ENCODE data around the gene DCAF8L2.

GRCh38 chrX:27591938-27592337 lies 1.8 kb downstream of the DCAF8L2 start:
- TF ChIP-seq CTCF (tag by site-specific recombination; IDR thresholded peaks at IDR 0.05): no peak
- TF ChIP-seq ZBTB48 (tag by site-specific recombination; IDR thresholded peaks at IDR 0.05): no peak
- TF ChIP-seq EGR2 (tag by site-specific recombination; IDR thresholded peaks at IDR 0.05; ENCODE audit: low read depth): no peak
- TF ChIP-seq ZNF843 (tag by site-specific recombination; IDR thresholded peaks at IDR 0.05): no peak
- TF ChIP-seq REST (tag by site-specific recombination; IDR thresholded peaks at IDR 0.05): no peak
- TF ChIP-seq, protein P1, sequence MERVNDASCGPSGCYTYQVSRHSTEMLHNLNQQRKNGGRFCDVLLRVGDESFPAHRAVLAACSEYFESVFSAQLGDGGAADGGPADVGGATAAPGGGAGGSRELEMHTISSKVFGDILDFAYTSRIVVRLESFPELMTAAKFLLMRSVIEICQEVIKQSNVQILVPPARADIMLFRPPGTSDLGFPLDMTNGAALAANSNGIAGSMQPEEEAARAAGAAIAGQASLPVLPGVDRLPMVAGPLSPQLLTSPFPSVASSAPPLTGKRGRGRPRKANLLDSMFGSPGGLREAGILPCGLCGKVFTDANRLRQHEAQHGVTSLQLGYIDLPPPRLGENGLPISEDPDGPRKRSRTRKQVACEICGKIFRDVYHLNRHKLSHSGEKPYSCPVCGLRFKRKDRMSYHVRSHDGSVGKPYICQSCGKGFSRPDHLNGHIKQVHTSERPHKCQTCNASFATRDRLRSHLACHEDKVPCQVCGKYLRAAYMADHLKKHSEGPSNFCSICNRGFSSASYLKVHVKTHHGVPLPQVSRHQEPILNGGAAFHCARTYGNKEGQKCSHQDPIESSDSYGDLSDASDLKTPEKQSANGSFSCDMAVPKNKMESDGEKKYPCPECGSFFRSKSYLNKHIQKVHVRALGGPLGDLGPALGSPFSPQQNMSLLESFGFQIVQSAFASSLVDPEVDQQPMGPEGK (tag by site-specific recombination; IDR thresholded peaks at IDR 0.05): no peak
- no peak for TF ChIP-seq ZNF155 (tag by site-specific recombination; IDR thresholded peaks at IDR 0.05)
- no peak for TF ChIP-seq MZF1 (tag by site-specific recombination; IDR thresholded peaks at IDR 0.05; ENCODE audit: borderline replicate concordance)
- TF ChIP-seq PBX3 (CRISPR knock-in tag; IDR thresholded peaks at IDR 0.05): no peak
- no peak for TF ChIP-seq ZNF24 (tag by site-specific recombination; IDR thresholded peaks at IDR 0.05)
- TF ChIP-seq ZNF302 (tag by site-specific recombination; IDR thresholded peaks at IDR 0.05; ENCODE audit: low read depth): no peak
- TF ChIP-seq ZFP41 (tag by site-specific recombination; IDR thresholded peaks at IDR 0.05; ENCODE audit: borderline replicate concordance): no peak
- TF ChIP-seq ZSCAN30 (tag by site-specific recombination; IDR thresholded peaks at IDR 0.05): no peak

Measured in HEK293 (cell line).